Prostate gland (tissue), 2 donors: ENCODE data around the gene DCAF7. TPM values are rescaled to one million over a fixed set of nuclear protein-coding genes. Genes with fewer than 3 reads are reported as not detected.

Experiments used
- DNase-seq: peaks from one replicate; pipeline ENCODE4 v3.0.0-alpha.2; 2019; ENCODE audit warnings: low spot score
- H3K27ac ChIP-seq, 2 donors: fragments of 200-600 bp; sonication (generic); 2 replicates each; pipeline ENCODE4 v1.5.1; 2017 to 2019
- H3K27me3 ChIP-seq: fragments of 200-600 bp; sonication (generic); replicated peaks from 2 replicates; pipeline ENCODE4 v1.5.1; 2019; ENCODE audit not compliant: insufficient read depth
- H3K36me3 ChIP-seq, 2 donors: fragments of 200-600 bp; sonication (generic); 1 replicate in 1 of 2; 2 replicates in 1 of 2; pipeline versions ENCODE4 v1.5.1 to v1.8.1; 2017 to 2019
- H3K4me1 ChIP-seq: fragments of 200-600 bp; sonication (generic); replicated peaks from 2 replicates; pipeline ENCODE4 v1.5.1; 2019
- H3K4me3 ChIP-seq, 2 donors: fragments of 200-600 bp; sonication (generic); 2 replicates each; pipeline ENCODE4 v1.5.1; 2017 to 2019
- H3K9me3 ChIP-seq: fragments of 200-600 bp; sonication (generic); 2 replicates; pipeline ENCODE4 v1.5.1; 2017
- CTCF ChIP-seq, 4 experiments: fragments of 200-600 bp in 2 of 4; fragments of 450-650 bp in 2 of 4; sonication (generic) in 2 of 4; IDR thresholded peaks; 1 replicate in 3 of 4; 2 replicates in 1 of 4; pipeline ENCODE4 v1.5.1; 2016 to 2019; ENCODE audit warnings: antibody characterized with exemption in 4 of 4, mild to moderate bottlenecking in 2 of 4, moderate library complexity in 2 of 4
- POLR2A ChIP-seq: fragments of 450-650 bp; IDR thresholded peaks from one replicate; pipeline ENCODE4 v1.6.1; 2016; ENCODE audit warnings: antibody characterized with exemption, mild to moderate bottlenecking
- POLR2AphosphoS5 ChIP-seq: sonication (generic); formaldehyde crosslinking; IDR thresholded peaks from one replicate; pipeline ENCODE4 v1.6.1; 2017; ENCODE audit warnings: antibody characterized with exemption
- WGBS: methylation state at CpG from one replicate; pipeline ENCODE4 v1.1.5; 2018; 5-methylcytosine and 5-hydroxymethylcytosine counted together
- intact Hi-C: fragments of 100-400 bp; cut with DNase I; formaldehyde crosslinking; loops from one replicate; pipeline ENCODE4 v1.14.2; 2022
- total RNA-seq, 2 donors: library from RNA; depleted of rRNA; stranded (reverse); fragments of >200 nt; gene quantifications; one replicate each; pipeline ENCODE4 v1.1.0, GENCODE V29; 2016

The DCAF7 gene
- total RNA-seq, 2 donors from 2014 or later: 48.9 to 68.6 TPM

GRCh38 chr17:63623786-63624530 lies 73.7 kb downstream of the DCAF7 start:
- Histone ChIP-seq H3K4me3 (peak overlapping the region; percentile 55 to 78), H3K27me3 (no peaks in the 10 kb centered on the region), H3K27ac (peak overlapping the region in 1 of 2 donors; percentile 27), H3K36me3 (no peaks in the 10 kb centered on the region), H3K4me1 (peaks cover 11% of the 10 kb centered on the region), H3K9me3 (no peaks in the 10 kb centered on the region)
- 25% methylated on average over 7 of the region's 7 CpGs for WGBS
- TF ChIP-seq CTCF (IDR thresholded peaks at IDR 0.05) (no peak), POLR2A (no peak), POLR2AphosphoS5 (no peak)
- DNase-seq: no peak
- intact Hi-C loops: loop anchor here (5.0 kb wide), 3 partner anchors 72 to 223 kb away; partner anchors contain the start of gene DCAF7

GRCh38 chr17:63624531-63624880 lies 74.2 kb downstream of the DCAF7 start:
- no peaks in the 10 kb centered on the region for H3K9me3 ChIP-seq
- TF ChIP-seq CTCF (IDR thresholded peaks at IDR 0.05): no peak
- no peak for TF ChIP-seq POLR2AphosphoS5
- no peak for TF ChIP-seq POLR2A
- no peak for DNase-seq
- H3K4me3 ChIP-seq: no peak overlapping the region
- H3K4me1 ChIP-seq: peaks cover 13% of the 10 kb centered on the region
- peak overlapping the region; percentile 27 to 34 for H3K27ac ChIP-seq
- WGBS: 69% methylated on average over 1 of the region's 1 CpG
- no peaks in the 10 kb centered on the region for H3K27me3 ChIP-seq
- intact Hi-C loops: loop anchor here (5.0 kb wide), 3 partner anchors 72 to 223 kb away; partner anchors contain the start of gene DCAF7
- H3K36me3 ChIP-seq: no peaks in the 10 kb centered on the region

GRCh38 chr17:63626551-63627180 lies 76.4 kb downstream of the DCAF7 start:
- peaks cover 18% of the 10 kb centered on the region for H3K4me1 ChIP-seq
- intact Hi-C loops: no loop called here
- TF ChIP-seq POLR2AphosphoS5 (no peak), POLR2A (no peak), CTCF (IDR thresholded peaks at IDR 0.05) (no peak)
- peak overlapping the region in 1 of 2 donors; percentile 32 for H3K27ac ChIP-seq
- WGBS: 37% methylated on average over 4 of the region's 4 CpGs
- no peak for DNase-seq
- no peak overlapping the region for H3K4me3 ChIP-seq
- H3K27me3 ChIP-seq: no peaks in the 10 kb centered on the region
- no peaks in the 10 kb centered on the region for H3K36me3 ChIP-seq
- H3K9me3 ChIP-seq: no peaks in the 10 kb centered on the region

GRCh38 chr17:63629627-63630026 lies 79.3 kb downstream of the DCAF7 start:
- Histone ChIP-seq H3K27ac (peak overlapping the region; percentile 5 to 59), H3K4me1 (peaks cover 14% of the 10 kb centered on the region), H3K4me3 (no peak overlapping the region), H3K36me3 (no peaks in the 10 kb centered on the region), H3K27me3 (no peaks in the 10 kb centered on the region), H3K9me3 (no peaks in the 10 kb centered on the region)
- WGBS: 52% methylated on average over 1 of the region's 1 CpG
- intact Hi-C loops: no loop called here
- no peak for DNase-seq
- TF ChIP-seq POLR2A: no peak
- peak; percentile 76 for TF ChIP-seq POLR2AphosphoS5
- TF ChIP-seq CTCF (IDR thresholded peaks at IDR 0.05): peak in 1 of 4 experiments; percentile 6
